ENCODE data around the gene MBD3L2B.
"Not testable (repeated sequence)": the region's sequence is repeated elsewhere in the genome, so short reads cannot be mapped to it uniquely, and the experiment has no call there.

MBD3L2B gene

GRCh38 chr19:7021331-7021730 lies at the start of gene MBD3L2B:
MBD3L2B (minus strand) TSS chr19:7021431; CDS start chr19:7021397, 34 bp downstream.
- not testable (repeated sequence) for DNase-seq (ENCODE audit: low read depth in 2 of 2, low spot score in 1 of 2)

- no peak for DNase-seq (ENCODE audit: low read depth in 2 of 2, low spot score in 1 of 2)
Observed at GRCh38 chr19:7069904-7070226, 48.6 kb upstream of the MBD3L2B start.

- peak; percentile 98 for DNase-seq (ENCODE audit: low read depth in 2 of 2, low spot score in 1 of 2)
Observed at GRCh38 chr19:7069042-7069903, 48.0 kb upstream of the MBD3L2B start, which contains the start of gene ZNF557. ZNF557 (plus strand) TSS chr19:7069703; CDS start chr19:7075075, 5,372 bp downstream.

DNA sequence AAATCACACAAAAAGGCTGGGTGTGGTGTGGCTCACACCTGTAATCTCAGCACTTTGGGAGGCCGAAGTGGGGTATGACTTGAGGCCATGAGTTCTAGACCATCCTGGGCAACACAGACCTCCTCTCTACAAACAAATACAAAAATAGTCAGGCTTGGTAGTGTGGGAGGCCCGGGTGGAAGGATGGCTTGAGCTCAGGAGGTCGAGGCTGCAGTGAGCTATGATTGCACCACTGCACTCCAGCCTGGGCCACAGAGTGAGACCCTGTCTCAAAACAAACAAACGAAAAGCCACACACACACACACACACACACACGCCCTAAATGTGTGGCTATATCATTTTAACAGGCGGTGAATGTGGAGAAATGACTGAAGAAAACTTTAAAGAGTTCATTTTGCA lies 47.4 kb upstream of the MBD3L2B start:
- no peak for DNase-seq (ENCODE audit: low read depth in 2 of 2, low spot score in 1 of 2)

GRCh38 chr19:7067716-7068115 lies 46.5 kb upstream of the MBD3L2B start:
- no peak for DNase-seq (ENCODE audit: low read depth in 2 of 2, low spot score in 1 of 2)

- DNase-seq (ENCODE audit: low read depth in 2 of 2, low spot score in 1 of 2) = not testable (repeated sequence)
Observed at GRCh38 chr19:7067122-7067521, 45.9 kb upstream of the MBD3L2B start.

GRCh38 chr19:7063764-7064418 lies 42.7 kb upstream of the MBD3L2B start:
- no peak for DNase-seq (ENCODE audit: low read depth in 2 of 2, low spot score in 1 of 2)

GRCh38 chr19:7063339-7063738 lies 42.1 kb upstream of the MBD3L2B start:
- no peak for DNase-seq (ENCODE audit: low read depth in 2 of 2, low spot score in 1 of 2)

- DNase-seq (ENCODE audit: low read depth in 2 of 2, low spot score in 1 of 2) = not testable (repeated sequence)
Observed at GRCh38 chr19:7059977-7060376, 38.7 kb upstream of the MBD3L2B start.

GRCh38 chr19:7058576-7058975 lies 37.3 kb upstream of the MBD3L2B start, which contains the start of gene MBD3L3:
MBD3L3 (minus strand) TSS chr19:7058676; CDS start chr19:7058605, 71 bp downstream.
- not testable (repeated sequence) for DNase-seq (ENCODE audit: low read depth in 2 of 2, low spot score in 1 of 2)

DNA sequence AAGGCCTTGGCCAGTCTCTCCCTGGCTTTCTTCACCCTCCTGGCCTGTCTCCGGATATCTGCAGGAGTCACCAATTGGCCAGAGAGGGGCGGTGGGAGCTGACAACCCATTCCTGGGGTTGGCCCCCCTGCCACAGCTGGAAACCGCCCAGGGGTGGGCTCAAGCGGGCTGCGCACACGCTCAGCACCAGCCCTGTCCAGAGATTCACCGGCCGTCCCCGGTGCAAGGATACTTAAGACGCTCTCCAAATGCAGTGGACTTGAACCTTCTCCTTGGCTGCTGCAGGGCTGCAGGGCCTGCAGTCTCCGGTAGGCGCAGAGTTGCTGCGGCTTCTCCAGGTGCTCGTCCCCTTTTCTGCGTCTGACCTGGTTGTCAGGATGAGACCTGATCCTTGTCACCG lies 35.1 kb upstream of the MBD3L2B start:
- DNase-seq (ENCODE audit: low read depth in 2 of 2, low spot score in 1 of 2) = not testable (repeated sequence)

GRCh38 chr19:7055679-7056078 lies 34.4 kb upstream of the MBD3L2B start:
- DNase-seq (ENCODE audit: low read depth in 2 of 2, low spot score in 1 of 2) = not testable (repeated sequence)

GRCh38 chr19:7054635-7055368 lies 33.6 kb upstream of the MBD3L2B start:
- DNase-seq (ENCODE audit: low read depth in 2 of 2, low spot score in 1 of 2) = not testable (repeated sequence)

GRCh38 chr19:7052896-7053295 lies 31.7 kb upstream of the MBD3L2B start:
- DNase-seq (ENCODE audit: low read depth in 2 of 2, low spot score in 1 of 2) = not testable (repeated sequence)

- DNase-seq (ENCODE audit: low read depth in 2 of 2, low spot score in 1 of 2) = not testable (repeated sequence)
Observed at GRCh38 chr19:7051421-7051820, 30.2 kb upstream of the MBD3L2B start.

DNA sequence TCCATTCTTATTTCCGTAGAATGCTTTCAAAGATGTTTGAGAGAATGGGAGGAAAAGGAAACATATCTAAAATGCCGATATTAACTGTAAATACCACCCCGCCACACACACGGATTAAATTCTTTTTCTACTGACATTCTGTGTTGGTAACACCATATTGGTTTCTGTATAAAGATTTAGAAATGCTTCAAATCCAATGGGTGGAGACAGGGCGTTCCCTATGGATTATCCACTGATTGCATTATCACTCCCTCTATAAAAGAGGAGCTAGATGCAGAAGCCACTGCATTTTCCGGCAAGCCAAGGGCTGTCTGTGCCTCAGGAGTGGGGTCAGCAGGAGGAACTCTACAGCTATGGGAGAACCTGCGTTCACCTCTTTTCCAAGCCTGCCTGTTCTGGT lies 27.8 kb upstream of the MBD3L2B start, which contains the start of gene MBD3L2:
Gene MBD3L2, plus strand, starts transcription at position 301 of the 400 bp plus-strand sequence. Its CDS starts 53 bp downstream, at position 354.
- not testable (repeated sequence) for DNase-seq (ENCODE audit: low read depth in 2 of 2, low spot score in 1 of 2)

DNA sequence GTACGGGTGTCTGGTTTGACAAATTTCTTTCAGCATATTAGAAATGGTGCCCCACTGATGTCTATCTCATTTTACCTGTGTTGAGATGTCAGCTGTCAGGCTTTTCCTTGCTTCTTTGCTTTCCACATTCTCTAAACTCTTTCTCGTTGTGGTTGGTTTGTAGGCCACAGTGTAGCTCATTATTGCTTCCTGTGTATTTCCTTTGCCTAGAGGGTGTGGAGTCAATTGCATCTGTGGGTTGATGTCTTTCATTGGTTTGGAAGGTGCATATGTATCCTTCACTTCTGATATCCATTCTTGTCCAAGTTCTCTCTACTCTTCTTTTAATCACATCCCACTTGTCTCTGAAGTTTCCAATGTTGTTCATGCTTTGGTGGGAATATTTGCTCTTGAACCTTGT lies 20.3 kb upstream of the MBD3L2B start:
- DNase-seq (ENCODE audit: low read depth in 2 of 2, low spot score in 1 of 2) = not testable (repeated sequence)

DNA sequence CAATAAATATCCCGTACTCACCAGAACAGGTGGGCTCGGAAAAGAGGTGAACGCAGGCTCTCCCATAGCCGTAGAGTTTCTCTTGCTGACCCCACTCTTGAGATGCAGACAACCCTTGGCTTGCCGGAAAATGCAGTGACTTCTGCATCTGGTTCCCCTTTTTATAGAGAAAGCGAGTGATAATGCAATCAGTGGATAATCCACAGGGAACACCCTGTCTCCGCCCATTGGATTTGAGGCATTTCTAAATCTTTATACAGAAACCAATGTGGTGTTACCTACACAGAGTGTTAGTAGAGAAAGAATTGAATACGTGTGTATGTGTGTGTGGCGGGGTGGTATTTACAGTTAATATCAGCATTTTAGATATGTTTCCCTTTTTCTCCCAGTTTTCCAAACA lies 18.8 kb upstream of the MBD3L2B start, which contains the start of gene MBD3L4:
Gene MBD3L4, minus strand, starts transcription at position 101 of the 400 bp plus-strand sequence. Its CDS starts 35 bp downstream, at position 66.
- not testable (repeated sequence) for DNase-seq (ENCODE audit: low read depth in 2 of 2, low spot score in 1 of 2)

DNA sequence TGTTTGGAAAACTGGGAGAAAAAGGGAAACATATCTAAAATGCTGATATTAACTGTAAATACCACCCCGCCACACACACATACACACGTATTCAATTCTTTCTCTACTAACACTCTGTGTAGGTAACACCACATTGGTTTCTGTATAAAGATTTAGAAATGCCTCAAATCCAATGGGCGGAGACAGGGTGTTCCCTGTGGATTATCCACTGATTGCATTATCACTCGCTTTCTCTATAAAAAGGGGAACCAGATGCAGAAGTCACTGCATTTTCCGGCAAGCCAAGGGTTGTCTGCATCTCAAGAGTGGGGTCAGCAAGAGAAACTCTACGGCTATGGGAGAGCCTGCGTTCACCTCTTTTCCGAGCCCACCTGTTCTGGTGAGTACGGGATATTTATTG lies 9.0 kb upstream of the MBD3L2B start, which contains the start of gene MBD3L5:
Gene MBD3L5, plus strand, starts transcription at position 301 of the 400 bp plus-strand sequence. Its CDS starts 34 bp downstream, at position 335.
- not testable (repeated sequence) for DNase-seq (ENCODE audit: low read depth in 2 of 2, low spot score in 1 of 2)

GRCh38 chr19:7028790-7029189 lies 7.6 kb upstream of the MBD3L2B start:
- not testable (repeated sequence) for DNase-seq (ENCODE audit: low read depth in 2 of 2, low spot score in 1 of 2)

GRCh38 chr19:7018828-7019227 lies 2.4 kb downstream of the MBD3L2B start:
- no peak for DNase-seq (ENCODE audit: low read depth in 2 of 2, low spot score in 1 of 2)

All from stimulated activated CD8-positive, alpha-beta memory T cell treated with anti-CD3 and anti-CD28 coated beads, Interleukin-4, amount 100 ng/mL, for 4 hours (primary cell).